Upper lobe of right lung (tissue), 1 donor: Measurements from ENCODE around the gene RNPS1. TPM values are rescaled to one million over a fixed set of nuclear protein-coding genes. Genes with fewer than 3 reads are reported as not detected.
A peak's percentile ranks its signal among the peaks of the same experiment; 100 is the strongest.

Experiments used
- ATAC-seq: fragments of 200-7000 bp; cut with Tn5 transposase; one replicate; pipeline ENCODE4 v1.9.1; 2020; ENCODE audit warnings: mild to moderate bottlenecking, moderate library complexity
- DNase-seq: peaks from one replicate; pipeline ENCODE4 v3.0.0-alpha.2; 2020
- H3K27ac ChIP-seq: fragments of 200-600 bp; one replicate; pipeline ENCODE4 v1.8.0; 2022
- H3K27me3 ChIP-seq: fragments of 200-600 bp; one replicate; pipeline ENCODE4 v1.8.0; 2022; ENCODE audit warnings: mild to moderate bottlenecking
- H3K36me3 ChIP-seq: fragments of 200-600 bp; one replicate; pipeline ENCODE4 v1.8.0; 2022
- H3K4me1 ChIP-seq: fragments of 200-600 bp; one replicate; pipeline ENCODE4 v1.8.0; 2022
- H3K4me3 ChIP-seq: fragments of 200-600 bp; one replicate; pipeline ENCODE4 v1.8.0; 2022; ENCODE audit warnings: mild to moderate bottlenecking
- H3K9me3 ChIP-seq: fragments of 200-600 bp; one replicate; pipeline ENCODE4 v1.8.0; 2022
- CTCF ChIP-seq: fragments of 200-600 bp; IDR thresholded peaks from one replicate; pipeline ENCODE4 v1.8.0; 2022; ENCODE audit warnings: antibody characterized with exemption
- intact Hi-C: fragments of 100-400 bp; cut with DNase I; formaldehyde crosslinking; loops from one replicate; pipeline ENCODE4 v1.11.0; 2022
- total RNA-seq: library from RNA; stranded (reverse); fragmentation: NEBNext Ultra II Directional; extraction: Animal tissue kit (Norgen Biotek cat#: 25700); gene quantifications from one replicate; pipeline ENCODE4 v1.2.1, GENCODE V29; 2021
- donor health status: DM: no; HTN: yes; CAD: no; lungs with severe emphysema.

Gene RNPS1
- total RNA-seq, 1 donor from 2014 or later = 116 TPM

DNA sequence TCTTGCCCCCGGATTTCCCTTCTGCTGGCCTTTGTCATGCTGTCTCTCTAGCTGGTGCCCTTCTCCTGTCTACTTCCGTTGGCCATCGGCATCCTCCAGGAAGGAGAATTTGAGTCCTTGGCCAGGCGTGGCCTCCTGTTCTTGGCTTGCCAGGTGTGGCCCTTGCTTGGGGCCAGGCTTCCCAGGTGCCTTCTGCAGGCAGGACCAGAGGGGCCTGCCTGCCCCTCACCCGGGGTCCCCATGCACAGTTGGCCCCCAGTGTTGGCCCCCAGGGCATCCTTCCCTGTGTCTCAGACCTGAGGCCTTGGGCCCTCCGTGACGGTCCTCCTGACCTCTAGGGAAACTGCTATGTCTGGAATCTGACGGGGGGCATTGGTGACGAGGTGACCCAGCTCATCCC, 60.1 kb downstream of the RNPS1 start:
- no peaks in the 10 kb centered on the region for H3K9me3 ChIP-seq
- intact Hi-C loops = no loop called here
- no peak overlapping the region for H3K27ac ChIP-seq
- ATAC-seq (no peak), DNase-seq (no peak)
- H3K4me1 ChIP-seq = peaks cover 29% of the 10 kb centered on the region
- H3K4me3 ChIP-seq = no peak overlapping the region
- H3K36me3 ChIP-seq = peaks cover 34% of the 10 kb centered on the region
- no peaks in the 10 kb centered on the region for H3K27me3 ChIP-seq
- TF ChIP-seq CTCF = no peak

GRCh38 chr16:2206780-2207433, 61.0 kb downstream of the RNPS1 start:
- H3K4me3 ChIP-seq = no peak overlapping the region
- ATAC-seq (no peak), DNase-seq (no peak)
- no peaks in the 10 kb centered on the region for H3K27me3 ChIP-seq
- no peaks in the 10 kb centered on the region for H3K9me3 ChIP-seq
- intact Hi-C loops = no loop called here
- no peak overlapping the region for H3K27ac ChIP-seq
- peaks cover 20% of the 10 kb centered on the region for H3K4me1 ChIP-seq
- peaks cover 34% of the 10 kb centered on the region for H3K36me3 ChIP-seq
- no peak for TF ChIP-seq CTCF

GRCh38 chr16:2206420-2206779, 61.5 kb downstream of the RNPS1 start:
- ATAC-seq = no peak

GRCh38 chr16:2205967-2206313, 62.0 kb downstream of the RNPS1 start:
- intact Hi-C loops = no loop called here
- no peak for ATAC-seq
- H3K4me3 ChIP-seq = peak overlapping the region; percentile 86
- no peaks in the 10 kb centered on the region for H3K27me3 ChIP-seq
- H3K36me3 ChIP-seq = peaks cover 34% of the 10 kb centered on the region
- no peaks in the 10 kb centered on the region for H3K9me3 ChIP-seq
- H3K27ac ChIP-seq = peak overlapping the region; percentile 98
- DNase-seq = no peak
- TF ChIP-seq CTCF = no peak
- peaks cover 18% of the 10 kb centered on the region for H3K4me1 ChIP-seq

More at GRCh38 chr16:2206420-2206779, 61.5 kb downstream of the RNPS1 start:
- DNase-seq = no peak
- Histone ChIP-seq H3K27me3 (no peaks in the 10 kb centered on the region), H3K9me3 (no peaks in the 10 kb centered on the region), H3K4me3 (peak overlapping the region; percentile 86), H3K27ac (peak overlapping the region; percentile 98), H3K4me1 (peaks cover 18% of the 10 kb centered on the region), H3K36me3 (peaks cover 34% of the 10 kb centered on the region)
- no peak for TF ChIP-seq CTCF
- intact Hi-C loops = no loop called here

DNA sequence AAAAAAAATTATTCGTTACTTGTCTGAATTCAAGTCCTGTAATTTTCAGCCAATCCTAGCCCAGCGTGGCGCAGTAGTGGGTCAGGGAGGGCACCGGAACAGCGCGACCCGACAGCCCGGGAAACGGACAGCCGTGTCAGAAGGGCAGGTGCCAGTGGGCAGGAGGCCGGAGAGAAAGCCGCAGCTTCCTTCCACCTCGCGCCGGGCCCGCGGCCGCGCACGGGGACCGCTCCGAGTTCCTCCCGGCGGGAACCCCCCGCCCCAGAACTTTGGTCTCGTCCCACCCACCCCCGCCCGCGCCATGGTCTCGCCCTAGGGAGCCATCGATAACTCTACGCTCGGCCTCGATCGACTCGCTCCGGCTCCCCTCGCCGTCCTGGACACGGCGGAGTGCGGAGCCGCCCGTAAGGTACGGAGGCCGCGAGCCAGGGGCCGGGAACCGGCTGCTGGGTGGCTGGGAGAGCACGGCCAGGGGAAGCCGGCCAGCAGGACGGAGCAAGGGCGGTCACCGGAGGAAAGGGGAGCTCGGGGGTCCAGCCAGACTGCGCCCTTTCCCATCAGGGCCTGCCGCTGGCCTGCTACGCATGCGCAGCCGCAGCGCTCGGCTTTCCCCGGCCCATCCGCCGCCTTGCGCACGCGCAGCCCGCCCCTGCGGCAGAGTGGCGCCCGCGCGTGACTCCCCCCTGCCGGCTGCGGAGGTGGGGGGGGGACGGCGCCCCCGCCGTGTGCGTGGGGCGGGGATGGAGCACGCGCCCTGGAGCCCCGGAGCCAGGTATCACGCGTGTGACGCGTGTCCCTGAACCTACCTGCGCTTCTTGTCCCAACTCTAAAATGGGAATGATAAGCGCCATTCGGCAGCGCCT, 62.6 kb downstream of the RNPS1 start, which contains the start of gene MLST8:
MLST8 (plus strand) TSS at position 351 of the 863 bp plus-strand sequence. CDS start 632 bp downstream, outside the sequence.
- no peaks in the 10 kb centered on the region for H3K9me3 ChIP-seq
- ATAC-seq (peak; percentile 96), DNase-seq (peak; percentile 94)
- H3K4me1 ChIP-seq = peaks cover 18% of the 10 kb centered on the region
- H3K27me3 ChIP-seq = no peaks in the 10 kb centered on the region
- peak within 1 kb of the TSS; percentile 86 for H3K4me3 ChIP-seq
- H3K36me3 ChIP-seq = peaks cover 34% of the 10 kb centered on the region
- intact Hi-C loops = no loop called here
- TF ChIP-seq CTCF = peak; percentile 22
- peak within 1 kb of the TSS; percentile 98 for H3K27ac ChIP-seq
